Measurements from ENCODE around the gene HCN1.

GRCh38 chr5:45279109-45279508 lies 417.1 kb downstream of the HCN1 start:
- no peak for TF ChIP-seq GATA3 (IDR thresholded peaks at IDR 0.05; ENCODE audit: low read depth, low read length)
- no peak for TF ChIP-seq GATA2 (IDR thresholded peaks at IDR 0.05; ENCODE audit: low read depth, low read length)

All from SH-SY5Y (cell line).